GM11168 (cell line): ENCODE measurements around the gene BLMH.

Experiments
- in situ Hi-C: fragments of 300-500 bp; cut with MboI; formaldehyde crosslinking; loops from one replicate; pipeline ENCODE4 v1.12.0; 2022; ENCODE audit warnings: low sequenced_read_pairs; ENCODE audit not compliant: unreplicated experiment

The BLMH gene

GRCh38 chr17:30234296-30234695 lies 57.4 kb downstream of the BLMH start:
- in situ Hi-C loops, result loop anchor here (25.0 kb wide), 1 partner anchor 122 kb away; the partner anchor contains the start of gene NSRP1

- in situ Hi-C loops, result loop anchor here (25.0 kb wide), 1 partner anchor 121 kb away; the partner anchor contains the start of gene NSRP1
Observed at GRCh38 chr17:30232824-30233427, 58.8 kb downstream of the BLMH start.

GRCh38 chr17:30232015-30232823 lies 59.5 kb downstream of the BLMH start:
- in situ Hi-C loops, result loop anchor here (25.0 kb wide), 1 partner anchor 120 kb away; the partner anchor contains the start of gene NSRP1

GRCh38 chr17:30230596-30231125 lies 61.1 kb downstream of the BLMH start:
- in situ Hi-C loops, result loop anchor here (25.0 kb wide), 1 partner anchor 118 kb away; the partner anchor contains the start of gene NSRP1

GRCh38 chr17:30230009-30230408 lies 61.7 kb downstream of the BLMH start:
- in situ Hi-C loops, result loop anchor here (25.0 kb wide), 1 partner anchor 118 kb away; the partner anchor contains the start of gene NSRP1

- in situ Hi-C loops, result loop anchor here (25.0 kb wide), 1 partner anchor 117 kb away; the partner anchor contains the start of gene NSRP1
Observed at GRCh38 chr17:30229012-30229411, 62.7 kb downstream of the BLMH start.

- in situ Hi-C loops, result loop anchor here (25.0 kb wide), 1 partner anchor 116 kb away; the partner anchor contains the start of gene NSRP1
Observed at GRCh38 chr17:30228011-30228410, 63.7 kb downstream of the BLMH start.

- in situ Hi-C loops, result loop anchor here (25.0 kb wide), 1 partner anchor 115 kb away; the partner anchor contains the start of gene NSRP1
Observed at GRCh38 chr17:30226878-30227277, 64.9 kb downstream of the BLMH start.

GRCh38 chr17:30225919-30226553 lies 65.7 kb downstream of the BLMH start:
- in situ Hi-C loops, result loop anchor here (25.0 kb wide), 1 partner anchor 114 kb away; the partner anchor contains the start of gene NSRP1

- in situ Hi-C loops, result loop anchor here (25.0 kb wide), 1 partner anchor 113 kb away; the partner anchor contains the start of gene NSRP1
Observed at GRCh38 chr17:30225112-30225511, 66.6 kb downstream of the BLMH start.

GRCh38 chr17:30224419-30224960 lies 67.3 kb downstream of the BLMH start:
- in situ Hi-C loops, result no loop called here

- in situ Hi-C loops, result no loop called here
Observed at GRCh38 chr17:30222721-30223175, 69.0 kb downstream of the BLMH start.

- in situ Hi-C loops, result no loop called here
Observed at GRCh38 chr17:30222251-30222650, 69.5 kb downstream of the BLMH start.

- in situ Hi-C loops, result no loop called here
Observed at GRCh38 chr17:30221346-30221745, 70.4 kb downstream of the BLMH start.

- in situ Hi-C loops, result no loop called here
Observed at GRCh38 chr17:30220414-30220813, 71.3 kb downstream of the BLMH start.

GRCh38 chr17:30219833-30220232 lies 71.9 kb downstream of the BLMH start:
- in situ Hi-C loops, result no loop called here

- in situ Hi-C loops, result no loop called here
Observed at GRCh38 chr17:30219315-30219714, 72.4 kb downstream of the BLMH start.

- in situ Hi-C loops, result no loop called here
Observed at GRCh38 chr17:30218799-30219198, 72.9 kb downstream of the BLMH start.

- in situ Hi-C loops, result no loop called here
Observed at GRCh38 chr17:30217746-30218245, 73.9 kb downstream of the BLMH start.

GRCh38 chr17:30217054-30217453 lies 74.7 kb downstream of the BLMH start:
- in situ Hi-C loops, result no loop called here
